ENCODE results near the gene NLGN1.

The NLGN1 gene

DNA sequence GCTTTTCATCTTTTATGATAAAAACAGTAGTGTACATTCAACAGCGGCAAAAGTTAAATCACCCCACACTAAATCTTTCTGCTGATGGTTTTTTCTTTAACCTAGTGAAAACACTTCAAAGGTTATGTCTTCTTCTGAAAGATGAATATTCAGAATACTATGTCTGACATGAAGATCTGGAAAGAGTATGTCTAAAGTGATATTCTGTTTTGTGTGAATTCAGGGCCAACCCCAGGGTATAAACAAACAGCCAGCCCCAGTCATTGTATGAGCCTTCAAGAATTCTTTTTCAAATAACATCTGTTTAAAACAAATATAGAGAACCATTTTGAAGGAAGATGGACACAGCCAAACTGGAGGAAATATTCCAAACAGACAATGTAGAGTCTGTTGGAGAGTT lies 880.5 kb downstream of the NLGN1 start:
- DNase-seq (ENCODE audit: low read depth in 2 of 2), result no peak

DNA sequence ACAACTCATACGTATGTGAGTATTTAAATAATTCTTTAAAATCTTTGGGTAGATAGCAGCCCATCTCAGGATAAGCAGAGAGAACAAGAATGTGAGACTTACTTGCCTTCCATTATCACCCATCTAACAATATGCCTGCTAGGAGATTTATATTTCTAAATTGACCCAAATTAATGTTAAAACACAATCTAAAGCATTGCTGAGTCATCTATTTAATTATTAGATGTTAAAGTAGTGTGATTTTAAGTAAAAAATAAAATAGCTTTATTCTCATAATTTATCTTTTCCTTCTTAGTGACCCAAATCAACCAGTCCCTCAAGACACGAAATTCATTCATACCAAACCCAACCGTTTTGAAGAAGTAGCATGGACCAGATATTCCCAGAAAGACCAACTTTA lies 882.6 kb downstream of the NLGN1 start:
- no peak for DNase-seq (ENCODE audit: low read depth in 2 of 2)

DNA sequence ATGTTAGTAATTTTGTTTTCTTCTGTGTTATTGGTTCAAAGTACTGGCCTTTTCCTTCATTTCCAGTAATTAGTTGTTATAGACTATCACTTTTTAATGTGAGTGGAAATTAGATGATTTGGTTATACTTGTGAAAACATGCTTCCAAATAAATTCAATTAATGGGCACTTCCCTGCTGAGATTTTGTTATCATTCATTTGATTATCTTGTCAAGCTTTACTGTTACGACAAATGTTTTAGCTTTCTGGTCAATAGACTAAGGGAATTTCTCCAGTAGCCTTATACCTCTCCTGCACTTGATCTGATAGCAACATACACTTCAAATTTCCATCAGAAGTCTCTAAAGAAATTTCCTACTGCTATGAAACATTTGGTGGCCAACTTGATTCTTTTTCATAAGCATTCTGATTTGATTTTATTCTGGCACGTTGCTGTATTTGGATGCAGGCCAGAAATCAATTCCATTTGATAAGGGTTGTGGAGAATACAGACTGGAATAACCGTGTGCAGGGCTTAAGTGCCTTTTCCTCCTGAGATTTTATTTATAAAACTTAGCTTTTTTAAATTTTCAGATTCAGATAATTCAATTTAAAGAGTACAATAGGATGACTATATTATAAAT lies 887.8 kb downstream of the NLGN1 start:
- DNase-seq (ENCODE audit: low read depth in 2 of 2), result no peak

DNA sequence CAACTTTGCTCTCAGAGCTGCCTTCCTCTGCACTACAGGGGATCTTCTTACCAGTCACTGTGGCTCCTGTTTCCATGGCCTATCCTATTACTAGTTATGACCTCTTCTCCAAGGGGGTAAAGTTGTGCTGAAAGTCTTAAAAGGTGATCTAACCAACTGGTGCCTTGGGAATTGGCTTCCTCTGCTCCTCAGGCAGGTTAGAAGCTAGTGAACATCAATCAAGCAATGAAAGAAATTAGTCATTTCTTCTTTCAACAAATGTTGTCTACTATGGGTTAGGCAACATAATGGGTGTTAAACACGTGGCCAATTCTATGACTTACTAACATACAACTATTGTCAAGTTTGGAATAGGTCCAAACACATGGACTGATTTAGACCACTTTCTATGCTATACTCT lies 890.2 kb downstream of the NLGN1 start:
- peak; percentile 35 to 47 for DNase-seq (ENCODE audit: low read depth in 2 of 2)

DNA sequence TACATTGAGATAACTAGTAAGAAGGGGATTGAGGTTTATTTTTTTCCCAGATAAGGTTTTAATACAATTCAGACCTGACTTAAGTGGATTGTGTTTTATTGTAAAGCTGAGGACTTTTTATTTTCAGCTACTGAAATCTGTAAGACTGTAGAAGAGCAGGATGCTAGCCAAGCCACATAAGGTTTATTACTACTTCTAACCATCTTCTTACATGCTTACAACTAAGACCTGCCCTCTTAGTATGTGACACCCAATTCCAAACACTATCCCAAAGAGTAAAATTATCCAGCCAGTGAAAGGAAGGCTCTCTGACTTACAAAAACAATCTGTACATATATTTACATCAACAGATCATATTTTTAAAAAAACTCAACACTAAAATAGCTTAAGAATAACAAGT lies 897.1 kb downstream of the NLGN1 start:
- no peak for DNase-seq (ENCODE audit: low read depth in 2 of 2)

DNA sequence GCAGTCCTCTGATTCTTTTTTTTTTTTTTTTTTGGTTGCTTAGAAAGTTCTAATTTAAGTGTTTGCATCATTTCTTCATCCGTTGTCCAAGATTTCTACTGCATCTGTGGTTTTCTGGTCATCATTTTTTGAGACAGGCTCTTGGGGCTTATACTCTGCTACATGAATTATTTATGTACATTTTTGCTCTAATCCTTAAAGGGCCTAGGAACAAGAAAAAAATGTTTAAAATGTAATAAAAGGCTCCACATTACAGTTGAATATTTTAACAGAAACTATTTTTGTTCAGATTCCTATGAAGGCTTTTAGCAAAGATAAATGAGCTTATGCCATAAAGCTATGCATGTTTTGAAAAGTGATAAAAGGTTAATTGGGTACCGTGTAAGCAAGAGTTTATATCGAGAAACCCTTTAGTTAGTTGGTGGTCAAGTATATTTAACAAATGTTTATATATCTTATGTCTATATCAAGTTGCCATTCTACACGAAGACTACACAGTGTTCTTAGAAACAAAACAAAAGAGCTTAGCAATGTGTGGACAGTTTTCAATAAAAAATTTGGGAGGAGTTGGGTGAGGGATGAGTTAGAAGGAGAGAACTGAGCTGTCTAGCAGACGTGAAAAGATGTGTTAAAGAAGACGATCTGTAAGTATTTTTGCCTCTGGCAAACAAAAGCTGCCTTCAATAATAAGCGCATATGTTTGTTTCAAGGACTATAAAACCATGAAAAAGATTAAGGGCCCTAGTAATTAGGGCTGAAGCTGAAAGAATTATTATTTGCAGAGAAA lies 898.0 kb downstream of the NLGN1 start:
- peak; percentile 56 to 75 for DNase-seq (ENCODE audit: low read depth in 2 of 2)

DNA sequence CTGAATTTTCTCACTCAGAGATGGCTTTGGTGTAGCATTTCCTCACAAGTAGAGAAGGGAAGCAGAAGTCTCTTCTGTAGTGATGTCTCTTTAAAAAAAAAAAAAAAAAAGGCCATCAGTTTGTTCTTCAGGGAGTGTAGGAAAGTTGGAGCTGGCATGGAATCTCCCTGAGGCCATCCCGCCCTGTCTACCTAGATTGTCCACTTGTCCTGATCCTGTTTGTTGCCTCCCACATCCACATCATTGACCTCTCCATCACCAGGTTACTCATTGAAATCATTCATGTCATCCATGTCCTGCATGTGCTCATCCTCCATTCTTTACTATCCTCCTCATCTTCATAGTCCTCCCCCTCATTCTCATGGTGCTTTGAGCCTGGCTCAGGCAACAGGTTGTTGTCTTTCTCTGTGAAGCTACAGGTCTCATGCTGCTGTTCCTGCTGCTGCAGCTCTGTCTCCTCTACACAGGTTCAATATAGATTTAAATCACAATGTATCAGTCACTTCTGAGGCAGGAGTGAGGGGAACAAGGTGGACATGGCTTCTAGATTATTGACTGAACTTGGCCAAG lies 905.3 kb downstream of the NLGN1 start:
- DNase-seq (ENCODE audit: low read depth in 2 of 2), result no peak

DNA sequence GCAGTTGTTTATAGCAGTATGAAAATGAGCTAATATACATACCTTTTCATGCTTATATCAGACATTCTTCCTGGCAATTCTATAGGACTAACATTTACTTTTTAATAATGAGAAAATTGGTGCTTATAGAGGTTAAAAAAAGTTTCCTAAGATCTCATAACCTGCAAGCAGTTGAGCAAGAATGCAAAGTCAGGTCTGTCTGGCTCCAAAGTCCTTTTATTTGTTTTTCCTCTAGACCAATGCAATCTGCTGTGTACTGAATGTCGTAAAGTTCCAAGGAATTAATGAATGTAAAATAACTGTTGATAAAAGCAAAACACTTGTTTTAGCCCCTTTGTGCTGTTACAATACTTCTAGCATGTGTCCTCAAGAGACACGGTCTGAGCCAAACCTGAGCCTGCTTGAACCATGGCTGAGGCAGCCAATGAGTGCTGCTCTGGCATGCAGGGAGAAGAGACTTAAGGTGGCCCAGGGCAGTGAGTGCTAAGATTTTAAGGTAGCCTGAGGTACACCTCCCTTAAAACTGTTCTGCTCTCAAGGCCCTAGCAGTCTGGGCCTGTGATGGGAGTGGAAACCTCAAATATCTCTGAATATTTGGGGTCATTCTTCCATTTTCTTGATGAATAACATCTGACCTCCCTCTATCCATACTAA lies 906.5 kb downstream of the NLGN1 start:
- no peak for DNase-seq (ENCODE audit: low read depth in 2 of 2)

DNA sequence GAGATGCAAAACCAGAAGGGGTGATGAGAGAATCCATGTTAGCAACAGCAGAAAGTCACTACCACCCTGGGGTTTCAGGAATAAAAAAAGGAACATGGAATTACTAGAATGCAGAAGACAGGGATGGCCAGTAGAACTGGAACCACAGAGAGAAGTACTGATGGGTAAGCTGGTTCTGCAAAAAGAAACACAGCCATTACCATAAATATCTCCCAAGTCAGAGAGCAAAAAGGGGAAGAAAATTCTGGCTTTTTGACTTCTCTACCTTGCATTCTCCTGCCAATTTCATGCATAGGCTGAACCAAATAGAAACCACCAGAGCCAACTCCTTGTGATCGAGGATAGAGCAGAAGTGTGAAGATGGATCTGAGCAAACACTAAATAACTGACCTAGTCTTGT lies 911.2 kb downstream of the NLGN1 start:
- no peak for DNase-seq (ENCODE audit: low read depth in 2 of 2)

DNA sequence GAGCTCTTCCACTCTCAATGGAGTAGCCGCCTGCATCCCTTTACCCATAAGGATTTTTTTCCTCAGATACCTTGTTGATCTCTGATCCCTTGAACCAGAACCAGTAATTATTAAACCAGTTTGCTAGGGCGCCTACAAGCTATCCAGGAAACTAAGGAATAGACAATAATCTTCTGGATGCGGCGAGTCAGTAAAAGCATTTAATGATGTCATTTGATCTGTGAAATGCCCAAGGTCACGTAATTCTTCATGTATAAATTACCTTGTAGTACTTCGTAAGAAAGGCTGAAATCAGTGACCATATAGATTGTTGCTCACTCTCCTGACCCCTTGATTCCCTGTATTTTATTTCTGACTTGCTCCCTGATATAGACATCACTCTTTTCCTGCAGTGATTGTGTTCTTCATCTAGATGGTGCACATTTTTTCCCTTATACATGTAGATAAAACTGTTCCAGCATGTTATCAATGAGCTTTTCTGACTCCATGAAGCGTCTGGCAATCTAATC lies 913.0 kb downstream of the NLGN1 start:
- no peak for DNase-seq (ENCODE audit: low read depth in 2 of 2)

DNA sequence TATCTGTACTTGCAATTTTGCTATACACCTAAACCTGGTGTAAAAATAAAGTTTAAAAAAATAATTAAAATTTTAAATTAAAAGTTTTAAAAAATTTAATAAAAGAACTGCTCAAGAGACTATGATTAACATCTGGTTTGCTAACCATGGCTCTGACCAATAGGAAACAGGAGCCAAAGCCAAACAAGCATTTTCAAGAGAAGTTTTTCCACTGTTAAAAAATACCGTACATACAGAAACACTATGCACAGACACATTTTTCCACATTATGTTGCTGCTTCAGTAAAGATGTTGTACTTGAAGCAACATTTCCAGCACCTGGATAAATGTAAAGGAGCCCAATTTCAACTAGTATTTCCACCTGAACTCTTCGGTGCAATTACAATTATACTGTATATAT lies 917.7 kb downstream of the NLGN1 start:
- DNase-seq (ENCODE audit: low read depth in 2 of 2), result no peak

DNA sequence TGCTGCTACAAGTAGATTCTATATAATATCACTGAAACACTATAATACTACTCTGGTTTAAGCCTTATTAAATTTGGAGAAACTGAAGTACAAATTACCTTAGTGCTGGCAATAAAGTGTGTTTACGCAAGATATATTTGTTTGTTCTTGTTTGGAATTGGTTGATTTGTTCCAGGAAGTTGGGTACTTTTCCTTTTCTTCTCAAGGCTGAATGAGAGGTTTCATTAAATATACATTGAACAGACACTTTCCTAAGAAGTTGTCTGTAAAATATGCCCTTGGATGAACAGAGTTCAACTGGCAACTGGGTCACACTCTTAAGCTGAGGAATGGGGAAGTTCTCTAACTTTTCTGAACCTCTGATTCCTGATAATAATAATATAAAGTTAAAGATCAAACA lies 919.5 kb downstream of the NLGN1 start:
- no peak for DNase-seq (ENCODE audit: low read depth in 2 of 2)

DNA sequence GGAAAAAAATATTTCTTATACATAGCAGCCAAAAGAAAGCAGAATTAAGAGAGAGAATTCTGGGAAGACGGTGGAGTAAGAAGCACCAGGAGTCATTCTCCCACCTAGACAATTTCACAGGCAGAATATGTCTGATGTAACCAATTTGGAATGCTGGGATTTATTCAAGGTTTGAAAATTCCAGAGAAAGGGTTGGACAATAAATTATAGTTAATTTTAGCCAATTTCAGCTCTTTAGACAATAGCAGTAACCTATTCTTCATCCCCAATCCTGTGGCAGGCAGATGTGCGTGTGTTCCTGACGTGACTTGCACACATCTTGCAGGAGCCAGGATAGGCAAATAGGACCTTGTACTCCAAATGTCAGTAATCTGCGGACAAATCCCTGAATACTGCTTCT lies 920.6 kb downstream of the NLGN1 start:
- DNase-seq (ENCODE audit: low read depth in 2 of 2), result no peak

DNA sequence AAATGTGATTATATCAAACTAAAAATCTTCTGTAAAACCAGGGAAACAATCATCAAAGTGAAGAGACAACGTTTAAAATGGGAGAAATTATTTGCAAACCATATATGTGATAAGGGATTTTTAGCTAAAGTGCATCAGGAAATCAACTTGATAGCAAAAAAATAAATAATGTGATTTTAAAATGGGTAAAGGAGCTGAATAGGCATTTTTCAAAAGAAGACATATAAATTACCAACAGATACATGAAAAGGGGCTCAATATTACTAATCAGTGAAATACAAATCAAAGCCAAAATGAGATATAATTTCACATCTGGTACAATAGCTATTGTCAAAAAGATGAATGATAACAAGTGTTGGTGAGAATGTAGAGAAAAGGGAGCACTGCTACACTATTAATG lies 924.0 kb downstream of the NLGN1 start:
- DNase-seq (ENCODE audit: low read depth in 2 of 2), result no peak

DNA sequence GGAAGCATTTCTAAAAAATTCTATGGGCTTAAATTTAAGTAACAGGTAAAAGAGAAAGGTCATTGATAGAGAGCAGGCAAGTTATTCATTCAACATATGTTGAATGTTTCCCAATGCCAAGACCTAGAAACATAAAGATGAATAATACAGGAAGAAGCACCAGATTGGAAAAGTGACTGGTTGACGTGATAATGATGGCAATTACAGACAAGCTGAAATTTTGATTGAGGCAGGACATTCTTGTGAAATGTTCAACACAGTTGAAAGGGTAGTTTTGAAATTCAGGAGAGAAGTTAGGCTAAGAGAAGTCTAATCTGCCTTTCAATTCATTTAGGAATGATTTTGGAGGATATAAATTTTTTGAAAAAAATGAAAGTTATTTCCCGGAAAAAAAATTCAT lies 925.2 kb downstream of the NLGN1 start:
- DNase-seq (ENCODE audit: low read depth in 2 of 2), result no peak

DNA sequence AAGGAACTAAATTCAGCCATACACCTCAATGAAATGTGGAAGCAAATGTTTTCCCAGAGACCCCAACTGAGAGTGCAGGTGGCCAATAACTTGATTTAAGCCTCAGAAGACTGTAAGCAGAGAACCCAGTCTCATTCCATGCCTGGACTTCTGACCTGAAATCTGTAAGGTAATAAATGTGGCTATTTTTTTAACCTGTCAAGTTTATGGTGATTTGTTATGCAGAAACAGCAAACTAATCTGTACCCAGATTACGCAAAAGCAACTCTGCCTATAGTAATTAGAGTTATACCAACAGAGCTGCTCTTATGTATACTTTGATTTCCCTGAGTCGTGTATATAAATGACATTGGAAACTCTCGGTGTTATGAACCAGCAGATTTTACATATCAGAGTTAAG lies 927.6 kb downstream of the NLGN1 start:
- no peak for DNase-seq (ENCODE audit: low read depth in 2 of 2)

DNA sequence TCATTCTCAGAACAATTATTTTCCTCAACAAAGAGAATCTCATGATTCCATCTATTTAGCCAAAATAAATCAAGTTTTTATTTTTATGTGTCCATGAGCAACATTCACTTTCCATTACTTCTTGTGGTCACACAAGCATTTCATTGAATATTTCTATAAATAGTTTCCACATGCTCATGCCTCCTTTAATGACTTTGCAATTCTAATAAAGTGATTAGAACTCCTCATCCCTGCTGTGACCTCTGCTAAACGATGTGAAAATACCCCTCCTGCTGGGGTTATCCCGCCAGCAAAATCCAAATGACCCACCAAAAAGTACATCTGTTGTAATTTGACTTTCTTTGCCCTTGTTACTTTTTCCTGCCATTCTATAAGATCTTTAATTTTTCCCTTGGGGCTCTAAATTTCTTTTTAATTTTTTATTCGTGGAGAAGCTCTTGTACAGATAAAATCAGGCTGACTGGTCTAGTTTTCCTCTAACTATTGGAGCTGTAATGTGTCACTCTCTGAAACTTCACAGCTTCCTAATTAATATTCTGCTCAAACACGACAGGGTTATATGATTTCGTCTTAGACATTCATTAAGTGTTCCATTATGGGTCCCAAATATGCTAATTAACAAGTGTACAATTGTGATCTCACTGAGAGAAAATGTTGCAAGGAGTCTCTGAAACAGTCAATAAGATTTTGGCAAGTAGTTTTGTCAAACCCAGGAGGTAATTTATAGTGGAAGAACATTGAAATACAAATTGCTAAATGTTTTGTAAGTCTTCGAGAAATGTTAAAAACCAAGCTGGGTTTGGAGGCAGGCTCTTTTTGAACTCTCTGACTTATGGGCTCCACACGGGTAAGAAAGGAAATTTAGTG lies 928.5 kb downstream of the NLGN1 start:
- DNase-seq (ENCODE audit: low read depth in 2 of 2), result peak; percentile 77 to 81

DNA sequence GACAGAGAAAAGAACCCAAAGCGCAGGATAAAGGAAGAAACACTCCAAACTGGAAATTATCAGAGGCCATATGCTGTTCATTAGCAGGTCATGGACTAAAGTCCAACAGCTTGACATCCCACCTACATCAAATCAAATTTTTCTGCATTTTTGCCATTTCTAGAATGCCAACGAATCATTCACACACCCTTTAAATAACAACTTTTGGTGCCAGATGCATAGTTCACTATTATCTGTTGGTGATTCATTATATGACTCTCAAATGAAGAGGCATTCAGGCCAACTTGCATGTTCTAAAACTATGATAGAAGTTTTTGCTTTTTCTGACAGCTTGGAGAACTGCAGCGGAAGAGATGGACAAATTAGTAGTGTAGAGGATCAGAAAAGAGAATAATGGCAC lies 931.8 kb downstream of the NLGN1 start:
- peak; percentile 69 to 79 for DNase-seq (ENCODE audit: low read depth in 2 of 2)

DNA sequence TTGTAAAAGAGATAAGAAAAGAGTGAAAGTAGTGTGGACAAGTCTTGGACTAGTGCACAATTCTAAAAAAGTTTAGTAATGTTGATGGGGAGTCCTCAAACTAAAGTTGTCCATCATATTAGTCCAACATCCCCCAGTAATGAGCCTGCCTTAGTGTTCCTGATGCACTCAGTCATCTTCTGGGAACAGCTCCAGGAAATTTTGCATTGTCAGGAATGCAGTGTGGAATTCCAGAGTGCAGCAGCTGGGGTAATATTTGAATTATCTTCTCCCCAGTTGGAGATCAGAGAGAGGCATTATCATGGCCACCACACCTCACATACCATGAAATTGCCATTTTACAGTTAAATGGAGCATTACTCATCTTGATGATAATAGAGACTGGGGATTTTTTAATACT lies 932.8 kb downstream of the NLGN1 start:
- DNase-seq (ENCODE audit: low read depth in 2 of 2), result peak; percentile 97

DNA sequence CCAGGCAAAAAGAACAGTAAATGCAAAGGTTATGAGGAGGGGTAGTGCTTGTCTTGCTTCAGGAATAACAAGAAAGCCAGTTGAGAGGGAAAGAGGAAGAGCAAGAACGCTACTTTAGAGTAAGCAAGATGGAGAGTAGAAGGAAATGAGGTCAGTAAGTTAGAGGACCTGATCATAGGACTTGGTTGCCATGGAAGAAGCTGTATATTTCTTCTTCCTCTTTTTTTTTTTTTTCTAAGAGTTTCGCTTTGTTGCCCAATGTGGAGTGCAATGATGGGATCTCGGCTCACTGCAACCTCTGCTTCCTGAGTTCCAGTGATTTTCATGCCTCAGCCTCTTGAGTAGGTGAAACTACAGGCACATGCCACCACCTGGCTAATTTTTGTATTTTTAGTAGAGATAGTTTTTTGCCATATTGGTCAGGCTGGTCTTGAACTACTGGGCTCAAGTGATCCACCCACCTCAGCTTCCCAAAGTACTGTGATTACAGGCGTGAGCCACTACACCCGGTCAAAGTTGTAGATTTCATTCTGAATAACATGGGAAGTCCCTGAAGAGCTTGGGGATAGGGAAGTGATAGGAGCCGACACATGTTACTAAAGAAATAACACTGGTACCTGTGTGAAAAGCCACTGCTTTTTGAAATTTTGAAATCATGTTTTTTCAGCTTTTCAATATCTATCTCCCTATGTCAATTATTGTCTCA lies 933.7 kb downstream of the NLGN1 start:
- no peak for DNase-seq (ENCODE audit: low read depth in 2 of 2)

DNA sequence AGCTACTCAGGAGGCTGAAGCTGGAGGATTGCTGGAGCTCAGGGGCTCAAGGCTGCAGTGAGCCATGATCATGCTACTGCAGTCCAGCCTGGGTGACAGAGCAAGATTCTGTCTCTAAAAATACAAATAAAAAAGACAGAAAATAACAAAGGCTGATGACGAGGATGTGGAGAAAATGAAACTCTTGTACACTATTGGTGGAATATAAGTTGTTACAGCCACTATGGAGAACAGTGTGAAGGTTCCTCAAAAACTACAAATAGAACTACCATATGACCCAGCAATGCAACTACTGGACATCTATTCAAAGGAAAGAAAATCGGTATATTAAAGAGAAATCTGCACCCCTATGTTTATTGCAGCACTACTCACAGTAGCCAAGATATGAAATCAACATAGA lies 934.8 kb downstream of the NLGN1 start:
- DNase-seq (ENCODE audit: low read depth in 2 of 2), result no peak

All from fibroblast of skin of left biceps (primary cell).